Breast epithelium (tissue), 4 donors: ENCODE measurements around the gene TRAPPC5. TPM values are rescaled to one million over a fixed set of nuclear protein-coding genes. Genes with fewer than 3 reads are reported as not detected.

ENCODE experiments used
- DNase-seq, 2 donors: peaks; one replicate each; pipeline ENCODE4 v3.0.0-alpha.2; 2019; ENCODE audit warnings: low spot score in 2 of 2
- H3K27ac ChIP-seq, 2 donors: fragments of 200-600 bp; sonication (generic) in 1 of 2; one replicate each; pipeline ENCODE4 v1.5.1; 2016 to 2019; ENCODE audit warnings: mild to moderate bottlenecking in 1 of 2
- H3K27me3 ChIP-seq, 2 donors: fragments of 200-600 bp; sonication (generic) in 1 of 2; one replicate each; pipeline versions ENCODE4 v1.5.1 to v1.6.0; 2017 to 2019; ENCODE audit warnings: control low read depth in 1 of 2, mild to moderate bottlenecking in 1 of 2
- H3K36me3 ChIP-seq: fragments of 200-600 bp; one replicate; pipeline ENCODE4 v1.5.1; 2019
- H3K4me1 ChIP-seq, 2 donors: fragments of 200-600 bp; sonication (generic); one replicate each; pipeline ENCODE4 v1.5.1; 2016 to 2019; ENCODE audit warnings: control low read depth in 1 of 2
- H3K4me3 ChIP-seq, 3 donors: fragments of 200-600 bp; sonication (generic); 1 replicate in 2 of 3; 2 replicates in 1 of 3; pipeline ENCODE4 v1.5.1; 2016 to 2019; ENCODE audit warnings: mild to moderate bottlenecking in 3 of 3, moderate library complexity in 2 of 3
- H3K9me3 ChIP-seq, 2 donors: fragments of 200-600 bp; sonication (generic) in 1 of 2; one replicate each; pipeline ENCODE4 v1.5.1; 2016 to 2019; ENCODE audit warnings: control low read depth in 1 of 2
- CTCF ChIP-seq, 3 donors: fragments of 450-650 bp; IDR thresholded peaks; one replicate each; pipeline ENCODE4 v1.5.1; 2016 to 2017; ENCODE audit warnings: antibody characterized with exemption in 3 of 3, mild to moderate bottlenecking in 3 of 3, moderate library complexity in 3 of 3
- POLR2A ChIP-seq: fragments of 450-650 bp; IDR thresholded peaks from one replicate; pipeline ENCODE4 v1.6.1; 2016; ENCODE audit warnings: antibody characterized with exemption, mild to moderate bottlenecking, moderate library complexity
- POLR2AphosphoS5 ChIP-seq, 3 donors: sonication (generic); formaldehyde crosslinking; IDR thresholded peaks; one replicate each; pipeline ENCODE4 v1.6.1; 2017; ENCODE audit warnings: antibody characterized with exemption in 3 of 3
- intact Hi-C: fragments of 100-400 bp; cut with DNase I; formaldehyde crosslinking; loops from one replicate; pipeline ENCODE4 v1.15.1; 2023; ENCODE audit warnings: low total_unique reads
- total RNA-seq, 3 donors: library from RNA; depleted of rRNA; stranded (reverse); fragments of >200 nt; gene quantifications; one replicate each; pipeline ENCODE4 v1.1.0, GENCODE V29; 2016

The TRAPPC5 gene
- total RNA-seq, 3 donors from 2014 or later = 34.7 to 84.0 (median 62.6) TPM

- Histone ChIP-seq H3K4me1 (no peaks in the 10 kb centered on the region), H3K4me3 (no peak overlapping the region), H3K27ac (peak overlapping the region in 1 of 2 donors; percentile 43), H3K9me3 (no peaks in the 10 kb centered on the region), H3K36me3 (no peaks in the 10 kb centered on the region), H3K27me3 (peaks cover 0 to 13% of the 10 kb centered on the region in 2 donors)
- DNase-seq = no peak
- no peak for TF ChIP-seq POLR2AphosphoS5 (IDR thresholded peaks at IDR 0.05)
- intact Hi-C loops = no loop called here
These were observed 25.7 kb downstream of the TRAPPC5 start for GRCh38 chr19:7706188-7706954.

DNA sequence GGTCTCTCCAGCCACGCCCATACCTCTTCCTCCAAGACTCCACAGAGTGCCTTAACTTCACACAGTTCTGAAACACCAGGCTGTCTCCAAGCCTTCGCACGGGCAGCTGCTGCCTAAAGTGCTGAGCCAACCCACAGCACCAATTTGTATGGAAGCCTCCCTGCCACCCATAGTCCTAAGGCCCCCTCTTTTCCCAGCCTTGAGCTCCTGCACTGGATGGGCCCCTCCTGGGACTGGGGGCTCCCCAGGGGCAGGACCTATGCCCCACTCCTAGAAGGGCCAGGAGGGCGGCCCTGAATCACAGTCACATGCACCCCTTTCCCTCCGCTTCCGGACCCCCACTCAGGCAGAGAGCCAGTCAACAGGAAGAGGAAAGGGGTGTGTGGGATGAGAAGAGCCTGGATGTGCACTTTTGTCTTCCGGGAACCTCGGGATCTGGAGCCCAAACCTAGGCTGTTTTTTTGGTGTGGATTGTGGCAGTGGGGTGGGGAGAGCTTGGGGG, 26.4 kb downstream of the TRAPPC5 start:
- Histone ChIP-seq H3K27ac (no peak overlapping the region), H3K4me1 (no peaks in the 10 kb centered on the region), H3K36me3 (no peaks in the 10 kb centered on the region), H3K4me3 (no peak overlapping the region), H3K9me3 (no peaks in the 10 kb centered on the region), H3K27me3 (peaks cover 0 to 13% of the 10 kb centered on the region in 2 donors)
- TF ChIP-seq POLR2A (no peak), POLR2AphosphoS5 (IDR thresholded peaks at IDR 0.05) (no peak)
- no peak for DNase-seq
- intact Hi-C loops = no loop called here

- TF ChIP-seq POLR2AphosphoS5 (IDR thresholded peaks at IDR 0.05) (no peak), CTCF (IDR thresholded peaks at IDR 0.05) (no peak), POLR2A (no peak)
- Histone ChIP-seq H3K4me3 (no peak overlapping the region), H3K9me3 (no peaks in the 10 kb centered on the region), H3K27me3 (no peaks in the 10 kb centered on the region), H3K27ac (no peak overlapping the region), H3K4me1 (no peaks in the 10 kb centered on the region), H3K36me3 (no peaks in the 10 kb centered on the region)
- intact Hi-C loops = no loop called here
- DNase-seq = no peak
These were observed 29.4 kb downstream of the TRAPPC5 start for GRCh38 chr19:7709932-7710460.

DNA sequence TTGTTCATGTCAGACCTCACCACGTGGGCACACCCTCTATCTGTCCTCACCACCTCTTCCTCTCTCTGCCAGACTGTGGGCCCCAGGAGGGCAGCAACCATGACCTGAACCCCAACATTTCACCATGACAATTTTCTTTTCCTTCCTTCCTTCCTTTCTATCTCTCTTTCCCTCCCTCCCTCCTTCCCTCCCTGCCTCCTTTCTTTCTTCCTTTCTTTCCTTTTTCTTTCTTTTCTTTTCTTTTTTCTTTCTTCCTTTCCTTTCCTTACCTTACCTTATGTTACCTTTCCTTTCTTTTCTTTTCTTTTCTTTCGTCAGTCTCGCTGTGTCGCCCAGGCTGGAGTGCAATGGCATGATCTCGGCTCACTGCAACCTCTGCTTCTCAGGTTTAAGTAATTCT, 30.0 kb downstream of the TRAPPC5 start:
- intact Hi-C loops = no loop called here

DNA sequence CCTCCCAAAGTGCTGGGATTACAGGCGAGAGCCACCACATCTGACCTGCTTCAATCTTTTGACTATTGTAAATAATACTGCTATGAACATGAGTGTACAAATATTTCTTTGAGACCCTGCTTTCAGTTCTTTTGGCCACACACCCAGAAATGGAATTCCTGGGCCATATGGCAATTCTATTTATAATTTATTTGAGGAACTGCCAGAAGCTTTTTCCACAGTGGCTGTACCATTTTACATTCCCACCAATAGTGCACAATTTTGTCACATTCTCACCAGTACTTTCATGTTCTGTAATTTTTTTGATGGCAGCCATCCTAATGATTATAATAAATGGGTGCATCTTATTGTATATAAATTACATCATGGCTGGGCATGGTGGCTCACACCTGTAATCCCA, 35.0 kb downstream of the TRAPPC5 start:
- Histone ChIP-seq H3K4me3 (no peak overlapping the region), H3K27ac (no peak overlapping the region), H3K4me1 (no peaks in the 10 kb centered on the region), H3K27me3 (no peaks in the 10 kb centered on the region), H3K36me3 (no peaks in the 10 kb centered on the region), H3K9me3 (peaks cover 6 to 7% of the 10 kb centered on the region in 2 donors)
- intact Hi-C loops = loop anchor here (2.0 kb wide), 1 partner anchor 59 kb away; no protein-coding TSS in a partner anchor
- TF ChIP-seq POLR2A (no peak), CTCF (IDR thresholded peaks at IDR 0.05) (no peak), POLR2AphosphoS5 (IDR thresholded peaks at IDR 0.05) (no peak)
- no peak for DNase-seq

More for the DNA sequence above, 30.0 kb downstream of the TRAPPC5 start:
- no peaks in the 10 kb centered on the region for H3K27me3 ChIP-seq
- H3K9me3 ChIP-seq = no peaks in the 10 kb centered on the region
- H3K27ac ChIP-seq = no peak overlapping the region
- TF ChIP-seq CTCF (IDR thresholded peaks at IDR 0.05) = no peak
- no peak for TF ChIP-seq POLR2A
- TF ChIP-seq POLR2AphosphoS5 (IDR thresholded peaks at IDR 0.05) = no peak
- DNase-seq = no peak
- H3K4me3 ChIP-seq = no peak overlapping the region
- no peaks in the 10 kb centered on the region for H3K36me3 ChIP-seq
- no peaks in the 10 kb centered on the region for H3K4me1 ChIP-seq

- DNase-seq = no peak
- Histone ChIP-seq H3K4me3 (no peak overlapping the region), H3K4me1 (no peaks in the 10 kb centered on the region), H3K36me3 (no peaks in the 10 kb centered on the region), H3K9me3 (peaks cover 6 to 7% of the 10 kb centered on the region in 2 donors), H3K27ac (no peak overlapping the region), H3K27me3 (no peaks in the 10 kb centered on the region)
- TF ChIP-seq CTCF (IDR thresholded peaks at IDR 0.05) (no peak), POLR2A (no peak), POLR2AphosphoS5 (IDR thresholded peaks at IDR 0.05) (no peak)
- intact Hi-C loops = no loop called here
These were observed 36.1 kb downstream of the TRAPPC5 start for GRCh38 chr19:7716762-7717161.
